HG03520 (cell line): ENCODE measurements around the gene EFNA2.
"Not testable (repeated sequence)": the region's sequence is repeated elsewhere in the genome, so short reads cannot be mapped to it uniquely, and the experiment has no call there.

ENCODE experiments used
- ATAC-seq: cut with Tn5 transposase; IDR thresholded peaks from one replicate; pipeline ENCODE4 v1.9.1; 2021; ENCODE audit warnings: mild to moderate bottlenecking, moderate library complexity; ENCODE audit not compliant: unreplicated experiment

EFNA2 gene

DNA sequence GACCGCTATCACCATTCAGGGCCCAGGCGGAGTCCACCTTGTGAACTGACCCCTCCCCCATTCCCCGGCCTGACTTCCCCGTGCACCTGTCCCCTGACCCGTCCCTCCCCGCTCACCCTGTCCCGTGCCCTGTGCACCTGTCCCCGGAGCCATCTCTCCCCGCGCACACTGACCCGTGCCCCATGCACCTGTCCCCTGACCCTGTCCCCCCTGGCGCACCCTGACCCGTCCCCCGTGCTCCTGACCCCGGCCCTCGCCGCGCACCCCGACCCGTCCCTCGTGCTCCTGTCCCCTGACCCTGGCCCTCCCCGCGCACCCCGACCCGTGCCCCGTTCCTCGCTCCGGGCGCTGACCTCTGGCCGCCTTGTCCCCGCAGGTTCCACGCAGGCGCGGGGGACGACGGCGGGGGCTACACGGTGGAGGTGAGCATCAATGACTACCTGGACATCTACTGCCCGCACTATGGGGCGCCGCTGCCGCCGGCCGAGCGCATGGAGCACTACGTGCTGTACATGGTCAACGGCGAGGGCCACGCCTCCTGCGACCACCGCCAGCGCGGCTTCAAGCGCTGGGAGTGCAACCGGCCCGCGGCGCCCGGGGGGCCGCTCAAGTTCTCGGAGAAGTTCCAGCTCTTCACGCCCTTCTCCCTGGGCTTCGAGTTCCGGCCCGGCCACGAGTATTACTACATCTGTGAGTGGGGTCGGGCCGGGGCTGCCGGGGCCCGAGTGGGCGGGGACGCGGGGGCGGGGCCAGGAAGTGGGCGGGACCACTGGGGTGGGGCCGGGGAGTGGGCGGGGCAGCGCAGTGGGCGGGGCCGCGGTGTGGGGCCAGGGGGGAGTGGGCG is 9.7 kb downstream of the EFNA2 start:
- no peak for ATAC-seq

DNA sequence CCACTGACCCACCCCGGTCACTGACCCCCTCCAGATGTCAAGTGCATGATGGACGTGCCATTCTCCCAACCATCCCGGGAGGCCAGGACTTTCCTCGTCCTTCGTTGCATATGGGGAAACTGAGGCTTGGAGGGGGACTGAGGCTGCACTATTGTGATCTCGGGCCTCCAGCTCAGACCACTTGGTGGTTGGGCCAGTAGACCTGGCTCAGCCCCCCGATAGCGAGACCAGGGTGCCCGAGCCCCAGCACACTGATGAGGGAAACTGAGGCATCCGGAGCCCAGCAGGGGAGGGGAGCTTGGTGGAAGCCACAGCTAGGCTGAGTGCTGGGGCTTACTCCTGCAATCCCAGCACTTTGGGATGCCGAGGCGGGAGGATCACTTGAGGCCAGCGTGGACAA is 10.4 kb downstream of the EFNA2 start:
- no peak for ATAC-seq

DNA sequence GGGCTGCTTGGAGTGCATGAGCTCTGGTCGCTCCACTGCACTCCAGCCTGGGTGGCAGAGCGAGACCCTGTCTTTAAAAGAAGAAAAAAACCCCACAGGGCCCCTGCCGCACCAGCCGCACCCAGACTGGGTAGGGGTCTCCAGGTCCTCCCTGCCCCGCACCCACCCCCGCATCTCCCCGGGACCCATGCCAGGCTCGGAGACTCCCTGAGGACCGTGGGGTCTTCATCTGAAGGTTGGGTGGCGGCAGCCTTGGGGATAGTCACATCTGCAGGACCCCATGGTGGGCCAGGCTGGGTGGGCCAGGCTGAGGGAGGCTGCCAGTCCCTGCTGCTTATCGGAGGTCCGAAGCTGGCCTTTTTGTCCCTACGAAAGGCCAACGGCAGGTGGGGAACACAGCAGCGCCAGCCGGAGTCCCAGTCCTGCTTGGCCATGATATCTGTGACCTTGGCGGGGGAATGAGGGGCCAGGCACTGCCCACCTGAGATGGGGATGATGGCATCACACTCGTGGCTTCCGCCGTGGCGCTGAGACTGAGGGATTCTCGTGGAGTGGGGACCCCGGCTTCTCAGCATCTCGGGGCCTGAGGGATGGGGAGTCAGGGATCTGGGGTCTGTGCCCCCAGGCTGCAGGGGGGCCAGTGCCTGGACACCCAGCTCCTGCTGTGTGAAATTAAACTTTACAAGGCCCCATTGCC is 11.1 kb downstream of the EFNA2 start:
- no peak for ATAC-seq

DNA sequence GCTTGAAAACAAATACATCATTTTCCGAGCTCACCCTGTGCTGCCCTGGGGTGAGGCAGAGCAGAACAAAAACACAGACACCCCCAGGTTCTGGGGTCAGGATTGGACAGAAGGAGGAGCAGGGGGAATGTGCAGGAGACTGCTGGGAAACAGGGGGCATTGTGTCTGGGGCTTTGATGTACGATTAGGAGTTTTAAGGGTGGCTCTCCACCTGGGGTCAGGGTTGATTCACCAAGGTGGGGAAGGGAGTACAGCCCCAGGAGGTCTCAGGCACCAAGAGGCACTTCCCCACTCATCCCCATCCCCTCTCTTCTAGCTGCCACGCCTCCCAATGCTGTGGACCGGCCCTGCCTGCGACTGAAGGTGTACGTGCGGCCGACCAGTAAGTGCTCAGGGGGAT is 12.6 kb downstream of the EFNA2 start:
- no peak for ATAC-seq

DNA sequence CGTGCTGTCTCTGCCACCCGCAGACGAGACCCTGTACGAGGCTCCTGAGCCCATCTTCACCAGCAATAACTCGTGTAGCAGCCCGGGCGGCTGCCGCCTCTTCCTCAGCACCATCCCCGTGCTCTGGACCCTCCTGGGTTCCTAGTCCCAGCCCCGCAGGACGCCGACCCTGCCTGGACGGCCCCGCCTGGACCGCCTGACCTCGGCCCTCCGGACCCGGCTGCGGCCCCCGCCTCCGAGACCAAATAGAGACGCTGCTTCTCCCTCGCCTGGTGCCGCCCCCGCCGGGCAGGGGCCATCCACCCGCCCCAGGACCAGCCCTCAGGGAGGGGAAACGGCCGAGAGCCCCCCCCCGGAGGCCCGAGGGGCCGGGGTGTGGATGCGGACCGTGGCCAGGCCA is 14.1 kb downstream of the EFNA2 start:
- ATAC-seq, result no peak

DNA sequence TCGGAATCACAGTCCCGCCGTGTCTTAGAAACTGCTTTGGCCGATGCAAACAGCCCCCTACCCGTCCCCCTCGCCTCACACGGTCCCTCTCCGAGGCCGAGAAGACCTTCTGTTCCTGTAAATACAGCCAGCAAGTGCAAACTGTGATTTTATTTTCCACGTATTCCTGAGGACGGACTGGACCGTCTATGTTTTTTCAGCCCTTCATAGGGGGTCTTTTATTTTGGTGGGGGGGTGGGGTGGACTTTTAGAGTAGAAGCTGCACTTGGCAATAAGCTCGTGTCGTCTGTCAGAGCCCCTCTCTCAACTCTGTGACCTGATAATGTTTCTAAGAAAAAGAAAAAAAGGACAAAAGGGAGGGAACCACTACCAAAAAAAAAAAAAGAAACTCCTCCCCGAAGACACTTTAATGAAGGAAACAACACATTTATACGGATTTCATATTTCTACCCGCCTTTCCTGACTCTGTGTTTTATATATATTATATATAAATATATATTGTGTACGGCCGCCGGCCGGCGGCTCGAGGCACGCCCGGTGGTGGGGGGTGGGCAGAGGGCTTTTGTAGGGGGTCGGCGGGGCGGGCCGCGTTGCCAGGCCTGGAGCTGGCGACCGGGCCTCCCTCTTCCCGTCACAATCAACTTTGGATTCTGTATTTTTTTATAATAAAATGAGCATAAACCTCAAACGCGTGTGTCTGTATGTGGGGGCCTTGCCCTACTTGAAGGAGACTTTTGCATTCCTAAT is 15.2 kb downstream of the EFNA2 start:
- no peak for ATAC-seq

DNA sequence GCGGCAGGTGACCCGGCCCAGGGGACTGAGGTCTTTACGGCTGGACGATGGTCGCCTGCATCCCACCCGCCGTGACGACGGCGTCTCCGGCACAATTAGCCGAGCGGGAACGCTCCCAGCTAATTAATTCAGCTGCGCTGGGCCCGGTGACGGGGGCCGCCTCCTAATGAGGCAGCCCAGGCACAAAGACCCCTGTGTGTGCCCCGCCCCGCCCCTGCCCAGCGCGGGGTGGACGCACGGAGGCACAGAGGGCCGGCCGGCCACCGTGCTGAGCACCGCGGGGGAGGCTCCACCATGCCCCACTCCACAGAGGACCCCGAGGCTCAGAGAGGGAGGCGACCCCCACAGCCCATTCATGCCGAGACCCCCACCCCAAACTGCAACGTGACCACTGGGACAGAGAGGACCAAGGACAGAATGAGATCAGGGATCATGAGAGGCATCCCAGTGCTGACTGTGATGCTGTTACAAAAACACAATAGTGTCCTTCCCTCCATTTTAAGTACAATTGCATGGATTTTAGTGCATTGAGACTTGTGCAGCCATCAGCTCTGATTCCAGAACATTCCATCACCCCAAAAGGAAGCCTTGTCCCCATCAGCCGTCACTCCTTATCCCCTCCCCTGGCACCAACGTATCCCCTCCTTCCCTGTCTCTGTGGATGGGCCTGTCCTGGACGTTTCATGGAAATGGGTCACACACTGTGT is 17.0 kb downstream of the EFNA2 start:
- no peak for ATAC-seq

DNA sequence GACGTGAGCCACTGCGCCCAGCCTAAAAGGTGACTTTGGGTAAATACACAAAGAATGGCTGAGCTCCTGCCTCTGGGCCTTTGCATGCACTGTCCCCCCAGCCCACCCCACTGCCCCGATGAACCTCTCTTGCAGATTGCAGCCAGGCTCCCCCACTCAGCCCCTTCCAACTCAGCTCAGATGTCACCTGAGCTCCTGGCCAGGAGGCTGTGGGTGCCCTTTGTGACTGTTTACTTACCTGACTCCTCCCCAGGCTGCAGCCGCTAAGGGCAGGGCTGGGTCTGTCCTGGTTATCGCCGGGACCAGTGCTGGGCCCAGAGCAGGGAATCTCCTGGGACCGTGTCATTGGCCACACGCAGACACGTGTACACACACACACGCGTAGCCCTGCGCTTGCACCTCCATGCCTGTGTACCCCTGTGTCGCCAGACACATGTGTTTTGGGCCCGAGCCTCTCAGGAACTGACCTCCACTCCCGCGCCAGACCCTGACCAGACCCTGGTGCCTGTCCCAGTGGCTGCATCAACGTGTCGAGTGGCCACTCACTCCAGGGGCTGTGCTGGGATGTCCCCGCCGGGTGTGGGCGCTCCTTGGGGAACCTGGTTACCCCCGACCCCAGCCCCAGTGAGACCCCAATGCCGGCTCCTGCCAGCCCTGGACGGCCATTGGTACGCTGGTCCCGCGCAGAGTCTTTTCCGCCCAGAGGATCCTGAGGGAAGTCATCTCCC is 18.7 kb downstream of the EFNA2 start:
- no peak for ATAC-seq

DNA sequence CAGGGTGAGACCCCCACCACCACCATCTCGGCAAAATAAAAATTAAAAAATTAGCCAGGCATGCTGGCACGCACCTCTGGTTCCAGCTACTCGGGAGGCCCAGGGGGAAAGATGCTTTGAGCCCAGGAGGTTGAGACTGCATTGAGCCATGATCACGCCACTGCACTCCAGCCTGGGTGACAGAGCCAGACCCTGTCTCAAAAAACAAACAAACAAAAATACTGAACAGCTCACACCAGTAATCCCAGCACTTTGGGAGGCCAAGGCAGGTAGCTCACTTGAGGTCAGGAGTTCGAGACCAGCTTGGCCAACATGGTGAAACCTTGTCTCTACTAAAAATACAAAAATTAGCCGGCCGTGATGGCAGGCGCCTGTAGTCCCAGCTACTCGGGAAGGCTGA is 19.7 kb downstream of the EFNA2 start:
- ATAC-seq, result not testable (repeated sequence)

DNA sequence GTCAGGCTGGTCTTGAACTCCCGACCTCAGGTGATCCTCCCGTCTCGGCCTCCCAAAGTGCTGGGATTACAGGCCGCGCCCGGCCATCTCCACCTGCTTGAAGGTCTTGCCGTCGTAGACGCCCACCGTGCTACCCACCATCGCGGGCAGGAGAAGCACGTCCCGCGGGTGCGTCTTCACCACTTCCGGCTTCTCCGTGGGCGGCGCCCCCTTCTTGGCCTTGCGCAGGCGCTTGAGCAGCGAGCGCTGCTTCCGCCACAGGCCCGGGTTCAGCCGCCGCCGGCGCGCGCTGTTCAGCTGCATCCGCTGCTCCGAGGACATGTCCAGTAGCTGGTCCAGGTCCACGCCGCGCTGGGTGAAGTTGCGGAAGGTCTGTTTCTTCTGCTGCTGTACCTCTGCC is 21.6 kb downstream of the EFNA2 start:
- ATAC-seq, result no peak

DNA sequence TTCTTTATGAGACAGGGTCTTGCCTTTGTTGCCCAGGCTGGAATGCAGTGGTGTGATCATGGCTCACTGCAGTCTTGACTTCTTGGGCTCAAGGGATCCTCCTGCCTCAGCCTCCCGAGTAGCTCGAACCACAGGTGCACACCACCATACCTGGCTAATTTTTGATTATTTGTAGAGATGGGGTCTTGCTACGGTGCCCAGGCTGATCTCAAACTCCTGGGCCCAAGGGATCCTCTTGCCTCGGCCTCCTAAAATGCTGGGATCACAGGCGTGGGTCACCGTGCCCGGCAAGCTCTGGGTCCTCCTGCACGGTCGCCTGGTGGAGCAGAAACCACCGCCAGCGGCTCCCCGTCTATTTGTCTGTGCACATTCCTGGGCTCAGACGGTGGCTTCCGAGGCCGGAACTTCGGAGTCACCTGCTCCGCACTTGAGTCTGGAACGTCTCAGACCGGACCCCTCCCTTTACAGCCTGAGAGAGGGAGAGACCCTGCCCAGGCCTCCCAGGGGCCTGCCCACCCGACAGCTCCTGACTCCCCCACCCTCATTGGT is 22.2 kb downstream of the EFNA2 start:
- ATAC-seq, result no peak

DNA sequence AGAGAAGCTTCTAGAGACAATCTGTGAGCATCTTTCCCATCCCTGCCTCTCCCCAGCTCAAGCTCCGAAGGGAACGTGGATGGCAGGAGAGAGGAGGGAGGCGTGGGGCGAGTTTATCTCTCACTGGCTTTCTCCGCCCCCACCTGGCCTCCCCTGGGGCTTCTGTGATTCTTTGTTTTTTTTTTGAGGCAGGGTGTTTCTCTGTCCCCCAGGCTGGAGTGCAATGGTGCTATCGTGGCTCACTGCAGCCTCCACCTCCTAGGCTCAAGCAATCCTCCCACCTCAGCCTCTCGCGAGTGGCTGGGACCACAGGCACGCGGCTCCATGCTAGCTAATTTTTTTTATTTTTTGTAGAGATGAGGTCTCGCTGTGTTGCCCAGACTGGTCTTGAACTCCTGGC is 23.0 kb downstream of the EFNA2 start:
- ATAC-seq, result no peak

DNA sequence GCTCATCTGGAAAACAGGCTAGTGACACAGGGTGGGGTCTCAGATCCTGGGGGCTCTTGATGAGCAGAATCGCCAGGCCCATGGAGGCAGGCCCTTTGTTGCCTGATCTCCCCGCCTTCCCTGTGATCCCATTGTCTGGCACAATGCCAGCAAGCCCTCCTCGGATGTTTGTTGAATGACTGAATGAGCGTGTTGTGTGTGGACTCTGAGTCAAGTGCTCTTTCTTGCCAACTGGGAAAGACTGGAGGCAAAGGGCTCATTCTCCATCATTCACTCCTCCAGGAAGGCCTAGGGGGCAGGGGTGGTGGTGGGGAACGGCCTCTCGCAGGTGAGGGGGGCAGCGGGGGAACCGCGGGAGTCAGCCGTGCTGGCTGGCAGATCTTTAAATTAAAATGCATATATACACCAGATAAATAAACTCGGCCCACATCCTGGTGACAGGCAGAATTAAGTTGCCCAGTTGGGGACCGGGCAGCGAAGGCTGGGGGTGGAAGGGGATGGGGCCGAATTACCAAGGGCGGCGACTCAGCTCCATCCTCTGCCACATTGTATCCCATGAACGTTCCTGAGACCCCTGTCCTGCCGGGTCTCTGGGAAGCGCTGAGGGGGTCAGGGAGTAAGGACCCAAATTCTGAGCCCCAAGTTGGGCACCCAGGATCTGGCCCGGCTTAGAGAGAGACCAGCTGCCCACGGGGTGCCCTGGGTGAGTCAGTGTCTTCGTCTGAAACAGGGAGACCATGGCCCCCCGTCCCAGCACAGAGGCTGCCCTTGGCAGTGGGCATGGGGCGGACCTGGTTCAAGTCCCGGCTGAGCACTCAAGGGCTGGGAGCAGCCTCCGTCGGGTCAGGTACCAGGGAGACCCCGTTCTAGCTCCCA is 24.5 kb downstream of the EFNA2 start:
- no peak for ATAC-seq

DNA sequence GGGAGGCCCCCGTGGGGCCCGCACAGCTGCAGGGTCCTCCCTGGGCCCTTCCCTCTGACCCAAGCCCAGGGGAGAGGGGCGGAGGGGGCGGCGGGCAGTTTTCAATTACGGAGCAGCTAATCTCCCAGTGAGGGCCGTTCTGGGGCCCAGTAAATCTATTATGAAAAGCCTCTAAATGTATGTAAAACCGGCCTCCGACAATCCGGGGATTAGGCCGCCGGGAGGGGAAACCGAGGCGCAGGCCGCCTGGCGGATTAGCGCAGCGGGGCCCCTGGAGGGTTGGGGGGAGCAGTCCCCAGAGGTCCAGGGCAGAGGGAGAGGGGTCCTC is 25.1 kb downstream of the EFNA2 start:
- no peak for ATAC-seq

DNA sequence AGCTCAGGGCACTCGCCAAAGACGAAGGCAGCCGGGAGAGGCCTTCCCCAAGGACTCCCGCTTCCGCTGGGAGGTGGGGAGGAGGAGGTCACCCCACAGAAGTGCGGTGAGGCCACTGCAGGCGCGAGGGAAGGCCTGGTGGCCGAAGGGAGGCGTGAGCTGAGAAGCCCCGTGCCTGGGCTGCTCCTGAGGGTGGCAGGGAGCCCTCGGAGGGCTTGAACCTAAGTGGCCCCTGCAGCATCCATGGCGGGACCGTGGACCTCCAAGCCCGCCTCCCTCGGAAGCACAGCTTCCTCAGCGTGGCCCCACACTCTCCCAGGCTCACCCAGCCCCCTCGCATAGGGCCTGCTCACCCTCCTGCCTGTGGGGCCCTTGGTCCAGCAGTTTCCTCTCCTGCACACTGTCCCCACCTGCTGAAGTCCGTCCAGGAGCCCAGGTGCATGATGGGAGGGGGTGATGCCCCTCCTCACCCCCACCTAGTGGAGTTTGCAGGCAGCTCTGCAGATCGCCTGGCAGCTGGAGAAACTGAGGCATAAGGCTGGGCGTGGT is 25.9 kb downstream of the EFNA2 start:
- no peak for ATAC-seq

DNA sequence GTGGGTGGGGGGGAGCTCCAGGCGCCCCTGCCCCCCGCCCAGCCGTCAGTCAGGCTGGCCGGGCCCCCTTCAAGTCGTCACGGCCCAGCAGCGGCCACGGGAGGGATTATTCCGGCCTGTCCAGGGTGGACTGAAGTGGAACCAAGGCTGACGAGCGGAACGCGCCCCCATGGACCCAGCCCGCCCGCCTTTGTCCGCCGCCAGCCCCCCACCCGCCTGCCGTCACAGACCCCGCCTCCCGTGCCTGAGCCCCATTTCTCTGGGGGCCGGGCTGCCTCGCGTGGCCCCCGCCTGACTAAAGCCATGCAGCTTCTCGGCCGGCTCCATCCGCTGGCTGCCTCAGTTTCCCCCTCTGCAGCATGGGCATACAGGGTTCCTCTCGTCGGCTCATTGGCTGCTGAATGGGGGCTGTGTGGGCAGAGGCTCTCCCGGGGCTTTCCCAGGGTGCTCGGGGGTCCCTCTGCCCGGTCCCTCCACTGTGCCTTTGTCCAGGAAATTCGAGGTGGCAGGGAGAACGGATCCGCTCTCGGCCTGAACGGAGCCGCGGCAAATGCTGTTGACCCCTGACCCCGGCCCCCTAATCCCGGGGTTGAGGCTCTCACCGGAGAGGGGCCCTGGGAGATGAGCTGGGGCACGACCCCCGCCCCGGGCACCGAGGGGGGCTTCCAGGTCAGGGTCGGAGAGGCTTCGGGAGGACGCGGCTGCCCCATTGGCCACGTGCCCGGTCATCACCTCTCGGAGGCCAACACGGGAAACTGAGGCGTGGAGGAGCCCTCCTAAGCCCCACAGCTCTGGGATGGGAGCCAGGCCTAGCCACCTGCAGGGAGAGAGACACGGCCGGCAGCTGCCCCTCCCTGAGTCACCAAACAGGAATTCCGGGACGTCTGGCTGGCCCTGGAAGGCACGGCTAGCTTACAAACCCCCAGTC is 27.4 kb downstream of the EFNA2 start:
- ATAC-seq, result no peak

DNA sequence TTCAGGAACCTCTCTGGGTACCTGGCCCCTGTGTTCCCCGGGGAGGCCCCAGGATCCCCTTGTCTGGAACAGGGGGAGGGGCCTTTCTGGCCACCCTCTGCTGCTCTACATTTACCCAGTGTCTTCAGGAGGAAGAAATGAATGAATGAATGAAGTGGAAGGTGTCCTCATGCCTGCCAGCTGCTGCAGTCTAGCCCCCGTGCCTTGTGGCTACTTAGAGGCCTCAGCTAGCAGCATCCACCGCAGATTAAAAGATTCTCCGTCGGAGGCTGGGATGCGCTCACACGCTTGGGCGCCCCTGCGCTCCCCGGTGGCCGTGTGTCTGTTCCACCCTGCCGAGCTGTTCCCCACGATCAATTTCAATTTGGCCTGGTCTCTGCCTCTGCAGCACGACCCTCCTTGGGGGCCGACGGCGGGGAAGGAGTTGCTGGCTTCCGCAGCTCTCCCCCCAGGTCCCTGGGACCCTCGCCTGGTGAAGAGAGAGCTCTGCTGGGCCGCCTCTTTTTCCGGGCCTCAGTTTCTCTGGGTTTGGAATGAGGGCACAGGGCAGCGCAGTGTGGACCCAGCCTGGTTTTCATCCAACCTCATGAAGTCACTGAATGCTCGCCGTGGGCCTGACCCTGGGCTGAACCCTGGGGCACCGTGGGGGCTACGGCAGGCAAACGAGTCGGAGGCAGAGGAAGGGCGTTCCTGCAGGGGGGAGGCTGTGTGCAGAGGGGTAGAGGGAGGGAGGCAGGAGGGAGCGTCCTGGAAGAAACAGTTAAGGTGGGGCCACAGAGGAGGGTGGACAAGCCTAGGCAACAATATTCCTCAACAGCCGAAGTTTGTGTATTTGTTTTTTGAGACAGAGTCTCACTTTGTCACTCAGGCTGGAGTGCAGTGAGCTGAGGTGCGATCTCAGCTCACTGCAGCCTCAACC is 28.3 kb downstream of the EFNA2 start:
- ATAC-seq, result no peak
